Testis (tissue), 2 donors: ENCODE results near the gene SH3GL3.

Source experiments
- CTCF ChIP-seq, 3 experiments: fragments of 450-650 bp in 2 of 3; fragments of 200-600 bp in 1 of 3; sonication (generic) in 1 of 3; IDR thresholded peaks; one replicate each; pipeline ENCODE4 v1.5.1; 2016 to 2019; ENCODE audit warnings: antibody characterized with exemption in 3 of 3, mild to moderate bottlenecking in 2 of 3, moderate library complexity in 1 of 3
- POLR2A ChIP-seq: fragments of 450-650 bp; IDR thresholded peaks from one replicate; pipeline ENCODE4 v1.6.1; 2017; ENCODE audit warnings: antibody characterized with exemption, mild to moderate bottlenecking, moderate library complexity

GRCh38 chr15:83498801-83499200, 51.7 kb downstream of the SH3GL3 start:
- TF ChIP-seq CTCF (IDR thresholded peaks at IDR 0.05), result no peak
- TF ChIP-seq POLR2A, result no peak
